DOHH2 (cell line): ENCODE measurements around the gene SRP68.

Experiments used
- H3F3A ChIP-seq: fragments of 200-600 bp; sonication (generic), shearing (Covaris generic); 2 replicates; pipeline ENCODE4 v1.6.0; 2016; ENCODE audit warnings: antibody characterized with exemption, mild to moderate bottlenecking; ENCODE audit not compliant: control insufficient read depth, insufficient read depth
- H3K27ac ChIP-seq: fragments of 200-600 bp; sonication (generic); 2 replicates; pipeline ENCODE4 v1.5.1; 2014; ENCODE audit warnings: low read depth, mild to moderate bottlenecking, low read length, moderate library complexity
- H3K27me3 ChIP-seq: fragments of 200-600 bp; sonication (generic); 2 replicates; pipeline ENCODE4 v1.6.1; 2014; ENCODE audit warnings: mild to moderate bottlenecking, low read length, mixed read lengths; ENCODE audit not compliant: control insufficient read depth
- H3K36me3 ChIP-seq: fragments of 200-600 bp; sonication (generic); 2 replicates; pipeline ENCODE4 v1.6.1; 2014; ENCODE audit warnings: mild to moderate bottlenecking, low read length, moderate library complexity, mixed read lengths; ENCODE audit not compliant: control insufficient read depth
- H3K4me1 ChIP-seq: fragments of 200-600 bp; sonication (generic); 2 replicates; pipeline ENCODE4 v1.6.1; 2014; ENCODE audit warnings: mild to moderate bottlenecking, low read length, mixed read lengths; ENCODE audit not compliant: control insufficient read depth
- H3K4me2 ChIP-seq: fragments of 200-600 bp; sonication (generic); 2 replicates; pipeline ENCODE4 v1.6.0; 2014; ENCODE audit warnings: mild to moderate bottlenecking, low read length, moderate library complexity
- H3K4me3 ChIP-seq: fragments of 200-600 bp; sonication (generic); 2 replicates; pipeline ENCODE4 v1.5.1; 2014; ENCODE audit warnings: mild to moderate bottlenecking, low read length, mixed read lengths
- H3K79me2 ChIP-seq: fragments of 200-600 bp; sonication (generic); 2 replicates; pipeline ENCODE4 v1.6.1; 2014; ENCODE audit warnings: mild to moderate bottlenecking, low read length, mixed read lengths; ENCODE audit not compliant: control insufficient read depth
- H3K9me2 ChIP-seq: fragments of 200-600 bp; sonication (generic); replicated peaks from 2 replicates; pipeline ENCODE4 v1.6.1; 2014; ENCODE audit warnings: mild to moderate bottlenecking, low read length, mixed read lengths; ENCODE audit not compliant: control insufficient read depth
- H3K9me3 ChIP-seq: fragments of 200-600 bp; sonication (generic); 2 replicates; pipeline ENCODE4 v1.6.1; 2014; ENCODE audit warnings: antibody characterized with exemption, low read length, mixed read lengths; ENCODE audit not compliant: control insufficient read depth, insufficient read depth
- H4K20me1 ChIP-seq: fragments of 200-600 bp; sonication (generic); 2 replicates; pipeline ENCODE4 v1.6.0; 2014; ENCODE audit warnings: low read depth, mild to moderate bottlenecking, antibody characterized with exemption, low read length, moderate library complexity; ENCODE audit not compliant: control insufficient read depth, insufficient read depth
- EZH2phosphoT487 ChIP-seq: fragments of 200-600 bp; sonication (generic); IDR thresholded peaks from 2 replicates; pipeline ENCODE4 v1.6.1; 2017; ENCODE audit warnings: borderline replicate concordance, mild to moderate bottlenecking, antibody characterized with exemption, low read length, moderate library complexity, mixed read lengths
- TF ChIP-seq, protein P1 (sequence below): fragments of 200-600 bp; sonication (generic); IDR thresholded peaks from one replicate; pipeline ENCODE4 v1.5.1; 2014; ENCODE audit warnings: antibody characterized with exemption, mild to moderate bottlenecking, low read depth, low read length; ENCODE audit not compliant: poor library complexity, severe bottlenecking

SRP68 gene

DNA sequence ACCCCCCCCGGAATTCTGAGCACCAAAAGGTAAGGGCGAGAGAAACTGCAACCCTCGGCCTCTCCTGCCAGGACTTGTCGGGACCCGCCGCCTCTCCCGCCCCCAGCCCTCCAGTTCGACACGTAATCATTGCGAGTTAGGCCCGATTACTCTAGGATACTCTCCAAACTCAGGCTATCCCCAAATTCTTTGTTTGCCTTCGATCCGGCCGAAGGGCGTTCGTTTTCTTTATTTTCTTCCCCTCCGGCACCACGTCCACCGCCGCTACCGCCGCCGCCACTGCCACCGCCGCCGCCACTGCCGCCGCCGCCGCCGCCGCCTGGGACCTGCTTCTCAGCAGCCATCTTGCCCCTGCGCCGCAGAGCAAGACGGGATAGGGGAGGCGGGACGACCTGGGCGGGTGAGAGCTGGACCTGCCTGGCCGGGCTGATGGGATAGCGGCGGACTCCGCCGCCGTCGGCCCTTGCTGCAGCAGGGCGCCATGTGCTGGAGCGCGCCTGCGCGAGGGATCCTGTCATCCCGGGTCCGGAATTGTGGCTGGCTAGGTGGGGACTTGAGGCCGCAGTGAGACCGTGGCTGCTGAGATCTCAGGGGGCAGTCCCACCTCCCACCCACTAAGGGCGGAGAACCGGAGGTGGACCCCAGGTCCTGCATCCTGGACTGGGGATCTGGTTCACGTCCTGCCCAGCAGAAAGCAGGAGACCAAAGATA is at the start of gene SRP68:
TSS of gene SRP68 (minus strand) at position 370 of the 711 bp plus-strand sequence. CDS start at position 344, 26 bp downstream.
- H3K9me3 ChIP-seq: no peaks in the 10 kb centered on the region
- H3K79me2 ChIP-seq: peaks cover 56% of the 10 kb centered on the region
- H3K4me2 ChIP-seq: peak within 1 kb of the TSS; percentile 86
- peak within 1 kb of the TSS; percentile 68 for H3K27ac ChIP-seq
- peaks cover 28% of the 10 kb centered on the region for H3K36me3 ChIP-seq
- TF ChIP-seq, protein P1, sequence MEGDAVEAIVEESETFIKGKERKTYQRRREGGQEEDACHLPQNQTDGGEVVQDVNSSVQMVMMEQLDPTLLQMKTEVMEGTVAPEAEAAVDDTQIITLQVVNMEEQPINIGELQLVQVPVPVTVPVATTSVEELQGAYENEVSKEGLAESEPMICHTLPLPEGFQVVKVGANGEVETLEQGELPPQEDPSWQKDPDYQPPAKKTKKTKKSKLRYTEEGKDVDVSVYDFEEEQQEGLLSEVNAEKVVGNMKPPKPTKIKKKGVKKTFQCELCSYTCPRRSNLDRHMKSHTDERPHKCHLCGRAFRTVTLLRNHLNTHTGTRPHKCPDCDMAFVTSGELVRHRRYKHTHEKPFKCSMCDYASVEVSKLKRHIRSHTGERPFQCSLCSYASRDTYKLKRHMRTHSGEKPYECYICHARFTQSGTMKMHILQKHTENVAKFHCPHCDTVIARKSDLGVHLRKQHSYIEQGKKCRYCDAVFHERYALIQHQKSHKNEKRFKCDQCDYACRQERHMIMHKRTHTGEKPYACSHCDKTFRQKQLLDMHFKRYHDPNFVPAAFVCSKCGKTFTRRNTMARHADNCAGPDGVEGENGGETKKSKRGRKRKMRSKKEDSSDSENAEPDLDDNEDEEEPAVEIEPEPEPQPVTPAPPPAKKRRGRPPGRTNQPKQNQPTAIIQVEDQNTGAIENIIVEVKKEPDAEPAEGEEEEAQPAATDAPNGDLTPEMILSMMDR: no peak
- TF ChIP-seq EZH2phosphoT487: no peak
- peaks cover 10% of the 10 kb centered on the region; the same call in 1 of the 2 replicates for H4K20me1 ChIP-seq
- H3K4me1 ChIP-seq: peaks cover 21% of the 10 kb centered on the region
- H3K4me3 ChIP-seq: peak within 1 kb of the TSS; percentile 96
- no peaks in the 10 kb centered on the region for H3K9me2 ChIP-seq
- peaks cover 10% of the 10 kb centered on the region for H3K27me3 ChIP-seq
- H3F3A ChIP-seq: peaks cover 9% of the 10 kb centered on the region

DNA sequence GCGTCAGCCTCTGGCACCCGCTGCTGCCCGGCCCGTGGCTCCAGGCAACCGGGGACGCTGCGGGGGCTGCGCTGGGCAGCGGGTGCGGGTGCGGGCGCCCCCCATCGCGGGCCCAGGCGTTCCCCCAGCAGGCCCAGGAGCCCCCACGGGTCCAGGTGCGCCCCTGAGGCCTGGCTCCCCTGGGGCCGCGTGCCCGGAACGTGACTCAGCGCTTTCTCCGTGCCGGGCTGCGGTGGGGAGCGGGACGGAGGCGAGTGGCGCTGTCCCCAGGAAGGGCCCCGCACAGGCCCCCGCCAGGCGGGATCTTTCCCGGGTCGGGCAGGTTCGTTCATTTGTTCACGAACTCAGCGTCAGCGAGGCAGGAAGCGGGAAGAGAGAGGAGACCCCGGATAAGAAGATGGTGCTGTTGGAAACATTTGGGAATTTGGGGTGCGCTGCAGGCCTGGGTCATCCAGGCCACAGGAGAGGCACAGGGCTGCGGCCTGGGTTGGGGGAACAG is 49.7 kb upstream of the SRP68 start:
- Histone ChIP-seq H3K79me2 (no peaks in the 10 kb centered on the region), H3K4me2 (peak overlapping the region; percentile 61), H3K4me1 (peaks cover 18% of the 10 kb centered on the region), H3K36me3 (no peaks in the 10 kb centered on the region), H3K9me3 (no peaks in the 10 kb centered on the region), H3K4me3 (peak overlapping the region; percentile 53), H3K27me3 (0 out of 2 replicates have a peak, but pooled peaks cover 1% of the 10 kb centered on the region), H3K27ac (no peak overlapping the region), H3K9me2 (no peaks in the 10 kb centered on the region), H4K20me1 (no peaks in the 10 kb centered on the region), H3F3A (no peaks in the 10 kb centered on the region)
- TF ChIP-seq, protein P1: no peak
- TF ChIP-seq EZH2phosphoT487: no peak

DNA sequence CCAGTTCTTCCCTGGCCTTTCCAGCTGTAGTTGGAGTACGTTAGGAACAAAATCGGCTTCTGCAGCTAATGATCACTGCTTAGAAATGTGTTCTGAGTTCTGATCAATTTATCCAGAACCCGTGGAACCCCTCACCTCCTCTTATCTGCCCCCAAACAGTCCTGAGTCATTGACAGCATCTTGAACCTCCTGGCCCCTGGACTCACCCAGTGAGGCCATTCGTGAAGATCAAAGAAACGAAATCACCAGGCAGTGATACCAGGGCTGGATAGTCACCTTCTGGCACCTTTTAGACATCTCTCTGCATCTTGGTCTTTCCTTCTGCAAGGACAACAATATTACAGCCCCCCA is 48.3 kb upstream of the SRP68 start:
- no peaks in the 10 kb centered on the region for H3K79me2 ChIP-seq
- no peaks in the 10 kb centered on the region for H3K36me3 ChIP-seq
- no peaks in the 10 kb centered on the region for H3K27me3 ChIP-seq
- no peaks in the 10 kb centered on the region for H4K20me1 ChIP-seq
- H3K27ac ChIP-seq: no peak overlapping the region
- no peaks in the 10 kb centered on the region for H3F3A ChIP-seq
- peaks cover 18% of the 10 kb centered on the region for H3K4me1 ChIP-seq
- no peak overlapping the region for H3K4me2 ChIP-seq
- H3K4me3 ChIP-seq: no peak overlapping the region
- no peaks in the 10 kb centered on the region for H3K9me3 ChIP-seq
- TF ChIP-seq, protein P1: no peak
- TF ChIP-seq EZH2phosphoT487: no peak
- no peaks in the 10 kb centered on the region for H3K9me2 ChIP-seq
